ENCODE results near the gene INHA.

DNA sequence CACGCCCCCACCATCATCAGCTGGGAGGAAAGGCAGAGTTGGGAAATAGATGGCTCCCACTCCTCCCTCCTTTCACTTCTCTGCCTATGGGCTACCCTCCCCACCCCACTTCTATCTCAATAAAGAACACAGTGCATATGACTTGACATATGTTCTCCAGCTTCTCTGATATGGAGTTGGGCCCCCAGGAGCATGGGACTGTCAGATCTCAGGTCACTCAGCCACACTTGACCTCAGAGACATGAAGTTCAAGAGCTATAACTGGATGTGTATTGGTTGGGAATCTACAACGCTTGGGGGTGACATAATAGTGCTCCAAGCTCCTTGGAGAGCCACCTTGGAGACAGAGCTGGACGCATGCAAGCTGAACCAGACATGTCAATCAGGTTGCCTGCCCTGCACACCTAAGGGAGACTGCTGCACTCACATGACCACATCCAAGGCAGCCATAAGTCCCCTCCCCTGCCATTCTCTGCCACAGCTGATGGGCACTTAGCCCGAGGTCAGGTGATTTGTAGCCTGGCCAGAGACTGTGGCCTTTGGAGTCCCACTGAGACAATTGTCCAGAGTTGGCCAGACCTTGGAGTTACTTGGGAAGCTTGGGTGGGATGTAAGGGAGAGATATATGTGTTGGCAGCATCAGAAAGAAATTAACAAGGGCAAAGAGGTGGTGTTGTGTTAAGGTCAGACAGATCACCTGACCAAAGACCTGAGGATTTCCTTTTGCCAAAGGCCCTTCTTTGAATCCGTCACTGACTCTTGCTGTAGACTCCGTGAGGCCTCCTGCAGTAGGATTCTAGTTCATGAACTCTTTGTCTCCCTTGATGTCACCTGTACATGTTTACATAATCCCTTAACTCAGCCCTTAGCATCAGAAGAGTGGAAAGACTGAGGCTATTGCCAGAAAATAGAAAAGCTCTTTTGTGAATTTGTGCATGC is 3.7 kb downstream of the INHA start:
- TF ChIP-seq BACH2 (CRISPR knock-in tag; IDR thresholded peaks at IDR 0.05; ENCODE audit: borderline replicate concordance) (no peak), RARB (CRISPR knock-in tag; IDR thresholded peaks at IDR 0.05) (no peak), ZNF565 (CRISPR knock-in tag; conservative IDR thresholded peaks at IDR 0.05; ENCODE audit: low read depth) (no peak), ZNF70 (CRISPR knock-in tag; IDR thresholded peaks at IDR 0.05) (no peak), ARNTL (CRISPR knock-in tag; IDR thresholded peaks at IDR 0.05; ENCODE audit: borderline replicate concordance, low read depth) (no peak), ZFP30 (CRISPR knock-in tag; IDR thresholded peaks at IDR 0.05) (no peak), ISL1 (CRISPR knock-in tag; IDR thresholded peaks at IDR 0.05) (no peak)
- TF ChIP-seq, protein P1, sequence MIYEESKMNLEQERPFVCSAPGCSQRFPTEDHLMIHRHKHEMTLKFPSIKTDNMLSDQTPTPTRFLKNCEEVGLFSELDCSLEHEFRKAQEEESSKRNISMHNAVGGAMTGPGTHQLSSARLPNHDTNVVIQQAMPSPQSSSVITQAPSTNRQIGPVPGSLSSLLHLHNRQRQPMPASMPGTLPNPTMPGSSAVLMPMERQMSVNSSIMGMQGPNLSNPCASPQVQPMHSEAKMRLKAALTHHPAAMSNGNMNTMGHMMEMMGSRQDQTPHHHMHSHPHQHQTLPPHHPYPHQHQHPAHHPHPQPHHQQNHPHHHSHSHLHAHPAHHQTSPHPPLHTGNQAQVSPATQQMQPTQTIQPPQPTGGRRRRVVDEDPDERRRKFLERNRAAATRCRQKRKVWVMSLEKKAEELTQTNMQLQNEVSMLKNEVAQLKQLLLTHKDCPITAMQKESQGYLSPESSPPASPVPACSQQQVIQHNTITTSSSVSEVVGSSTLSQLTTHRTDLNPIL (CRISPR knock-in tag; IDR thresholded peaks at IDR 0.05; ENCODE audit: low read depth): no peak
- TF ChIP-seq, protein P2, sequence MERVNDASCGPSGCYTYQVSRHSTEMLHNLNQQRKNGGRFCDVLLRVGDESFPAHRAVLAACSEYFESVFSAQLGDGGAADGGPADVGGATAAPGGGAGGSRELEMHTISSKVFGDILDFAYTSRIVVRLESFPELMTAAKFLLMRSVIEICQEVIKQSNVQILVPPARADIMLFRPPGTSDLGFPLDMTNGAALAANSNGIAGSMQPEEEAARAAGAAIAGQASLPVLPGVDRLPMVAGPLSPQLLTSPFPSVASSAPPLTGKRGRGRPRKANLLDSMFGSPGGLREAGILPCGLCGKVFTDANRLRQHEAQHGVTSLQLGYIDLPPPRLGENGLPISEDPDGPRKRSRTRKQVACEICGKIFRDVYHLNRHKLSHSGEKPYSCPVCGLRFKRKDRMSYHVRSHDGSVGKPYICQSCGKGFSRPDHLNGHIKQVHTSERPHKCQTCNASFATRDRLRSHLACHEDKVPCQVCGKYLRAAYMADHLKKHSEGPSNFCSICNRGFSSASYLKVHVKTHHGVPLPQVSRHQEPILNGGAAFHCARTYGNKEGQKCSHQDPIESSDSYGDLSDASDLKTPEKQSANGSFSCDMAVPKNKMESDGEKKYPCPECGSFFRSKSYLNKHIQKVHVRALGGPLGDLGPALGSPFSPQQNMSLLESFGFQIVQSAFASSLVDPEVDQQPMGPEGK (CRISPR knock-in tag; IDR thresholded peaks at IDR 0.05; ENCODE audit: borderline replicate concordance): no peak
